ENCODE data around the gene PDSS1.

GRCh38 chr10:26781797-26782196 lies 84.3 kb downstream of the PDSS1 start:
- no peak for TF ChIP-seq CTCF (conservative IDR thresholded peaks at IDR 0.05; ENCODE audit: low read depth, low read length)
- no peak for TF ChIP-seq MXI1 (IDR thresholded peaks at IDR 0.05; ENCODE audit: borderline replicate concordance, low read depth, low read length)
- no peak for TF ChIP-seq RFX5 (IDR thresholded peaks at IDR 0.05; ENCODE audit: low read depth, low read length)
- TF ChIP-seq POLR2A (IDR thresholded peaks at IDR 0.05; ENCODE audit: low read depth, low read length): no peak
- no peak for TF ChIP-seq BHLHE40 (IDR thresholded peaks at IDR 0.05; ENCODE audit: low read depth, low read length)
- no peak for TF ChIP-seq MAFK (IDR thresholded peaks at IDR 0.05; ENCODE audit: low read depth, low read length)
- no peak for TF ChIP-seq FOS (IDR thresholded peaks at IDR 0.05; ENCODE audit: low read depth, low read length)
- no peak for TF ChIP-seq RAD21 (IDR thresholded peaks at IDR 0.05; ENCODE audit: low read length)
- no peak for TF ChIP-seq CHD1 (IDR thresholded peaks at IDR 0.05; ENCODE audit: low read depth, low read length)
- peak; percentile 63 for TF ChIP-seq CEBPB (IDR thresholded peaks at IDR 0.05; ENCODE audit: low read depth, low read length)
- no peak for TF ChIP-seq MAZ (IDR thresholded peaks at IDR 0.05; ENCODE audit: borderline replicate concordance, low read depth, low read length)
- TF ChIP-seq RCOR1 (IDR thresholded peaks at IDR 0.05; ENCODE audit: insufficient replicate concordance, low read length): no peak
- TF ChIP-seq USF2 (IDR thresholded peaks at IDR 0.05; ENCODE audit: low read depth, low read length): no peak
